Activated B cell treated with CpG ODN at 0.5 μM for 24 hours (primary cell): Measurements from ENCODE around the gene ZNF574. TPM values are rescaled to one million over a fixed set of nuclear protein-coding genes. Genes with fewer than 3 reads are reported as not detected.

ENCODE experiments used
- ATAC-seq: fragments of 200-7000 bp; cut with Tn5 transposase; one replicate; pipeline ENCODE4 v1.10.0; 2021; ENCODE audit warnings: low read depth, mild to moderate bottlenecking, moderate library complexity
- CTCF ChIA-PET: fragments of 350-600 bp; sonication (Branson Sonifier 250); formaldehyde crosslinking; loops from one replicate; lab custom pipeline; 2021; ENCODE audit warnings: antibody characterized with exemption; lab: Charles Lee
- POLR2A ChIA-PET: fragments of 350-600 bp; sonication (Branson Sonifier 250); formaldehyde crosslinking; loops from one replicate; lab custom pipeline; 2021; ENCODE audit warnings: antibody characterized with exemption; lab: Charles Lee
- DNase-seq: peaks from one replicate; pipeline ENCODE4 v3.0.0; 2022
- H3K27ac Mint-ChIP-seq: one replicate; pipeline ENCODE4 v1.8.0; 2020; ENCODE audit warnings: mixed read lengths
- H3K27me3 Mint-ChIP-seq: one replicate; pipeline ENCODE4 v1.8.0; 2021; ENCODE audit warnings: mixed read lengths
- H3K36me3 Mint-ChIP-seq: one replicate; pipeline ENCODE4 v1.8.0; 2021; ENCODE audit warnings: low read depth, mixed read lengths
- H3K4me1 Mint-ChIP-seq: one replicate; pipeline ENCODE4 v1.8.0; 2021; ENCODE audit warnings: mixed read lengths
- H3K4me3 Mint-ChIP-seq: one replicate; pipeline ENCODE4 v1.8.0; 2020; ENCODE audit warnings: mild to moderate bottlenecking, mixed read lengths
- H3K9me3 Mint-ChIP-seq: one replicate; pipeline ENCODE4 v1.8.0; 2020; ENCODE audit warnings: mixed read lengths
- CTCF ChIP-seq: fragments of 200-600 bp; IDR thresholded peaks from one replicate; pipeline ENCODE4 v1.8.0; 2022; ENCODE audit warnings: antibody characterized with exemption, mild to moderate bottlenecking
- intact Hi-C: fragments of 100-400 bp; cut with micrococcal nuclease; formaldehyde crosslinking; loops from one replicate; pipeline ENCODE4 v1.15.1; 2024
- total RNA-seq: library from RNA; stranded (reverse); gene quantifications from 2 replicates; pipeline ENCODE4 v1.2.3, GENCODE V29; 2022

Gene ZNF574
- total RNA-seq, 1 donor from 2014 or later: 29.6 TPM

- ChIA-PET CTCF (no interaction called here), POLR2A (interaction anchor here (0.7 kb wide), 1 partner anchor 12 kb away, joined by 3 read pairs; no protein-coding TSS in a partner anchor)
- Mint-ChIP-seq H3K4me3 (no peak within 1 kb of the TSS), H3K27me3 (peaks cover 4% of the 10 kb centered on the region), H3K9me3 (no peaks in the 10 kb centered on the region), H3K27ac (no peak within 1 kb of the TSS), H3K4me1 (peaks cover 4% of the 10 kb centered on the region), H3K36me3 (no peaks in the 10 kb centered on the region)
- no peak for TF ChIP-seq CTCF
- DNase-seq (no peak), ATAC-seq (no peak)
- intact Hi-C loops: no loop called here
Observed at GRCh38 chr19:42069619-42070351, 6.2 kb upstream of the ZNF574 start, which contains the start of gene GRIK5. Gene GRIK5, minus strand, starts transcription at chr19:42070206. Its CDS starts 4,436 bp downstream, at chr19:42065770.

GRCh38 chr19:42071247-42071646 lies 4.7 kb upstream of the ZNF574 start:
- no peak for TF ChIP-seq CTCF
- Mint-ChIP-seq H3K9me3 (no peaks in the 10 kb centered on the region), H3K4me1 (peaks cover 15% of the 10 kb centered on the region), H3K27ac (no peak overlapping the region), H3K27me3 (peaks cover 2% of the 10 kb centered on the region), H3K36me3 (peaks cover 7% of the 10 kb centered on the region), H3K4me3 (no peak overlapping the region)
- intact Hi-C loops: no loop called here
- ChIA-PET POLR2A (interaction anchor here (0.6 to 1.2 kb wide), 2 partner anchors 28 to 112 kb away, joined by 4 to 5 read pairs; partner anchors contain the start of gene RABAC1), CTCF (no interaction called here)
- ATAC-seq (no peak), DNase-seq (no peak)

GRCh38 chr19:42074513-42075363 lies 1.2 kb upstream of the ZNF574 start:
- Mint-ChIP-seq H3K9me3 (no peaks in the 10 kb centered on the region), H3K27ac (peak overlapping the region; percentile 99), H3K4me3 (peak overlapping the region; percentile 90), H3K36me3 (peaks cover 37% of the 10 kb centered on the region), H3K27me3 (peaks cover 2% of the 10 kb centered on the region), H3K4me1 (peaks cover 37% of the 10 kb centered on the region)
- ATAC-seq (no peak), DNase-seq (no peak)
- ChIA-PET CTCF (no interaction called here), POLR2A (interaction anchor here (1.4 kb wide), 1 partner anchor 15 kb away, joined by 5 read pairs; no protein-coding TSS in a partner anchor)
- intact Hi-C loops: loop anchor here (1.0 to 5.0 kb wide), 3 partner anchors 58 to 322 kb away; partner anchors contain the start of genes CD79A and POU2F2
- no peak for TF ChIP-seq CTCF

- Mint-ChIP-seq H3K9me3 (no peaks in the 10 kb centered on the region), H3K36me3 (peaks cover 43% of the 10 kb centered on the region), H3K27ac (peak overlapping the region; percentile 99), H3K4me3 (peak overlapping the region; percentile 90), H3K27me3 (peaks cover 2% of the 10 kb centered on the region), H3K4me1 (peaks cover 37% of the 10 kb centered on the region)
- DNase-seq (no peak), ATAC-seq (no peak)
- CTCF ChIA-PET: no interaction called here
- intact Hi-C loops: loop anchor here (1.0 to 5.0 kb wide), 3 partner anchors 57 to 322 kb away; partner anchors contain the start of genes CD79A and POU2F2
- POLR2A ChIA-PET: interaction anchor here (1.4 kb wide), 1 partner anchor 14 kb away, joined by 5 read pairs; no protein-coding TSS in a partner anchor
- no peak for TF ChIP-seq CTCF
Observed at GRCh38 chr19:42075364-42075615, 676 bp upstream of the ZNF574 start.
